CD4-positive, alpha-beta T cell treated with Interleukin-15 for 1 hour (primary cell): ENCODE data around the gene COL27A1.

Experiments used
- DNase-seq: peaks from one replicate; pipeline ENCODE4 v3.0.0-alpha.2; 2020

COL27A1 gene

GRCh38 chr9:114155263-114155994, at the start of gene COL27A1:
Gene COL27A1, plus strand, starts transcription at chr9:114155537. Its CDS starts 414 bp downstream, at chr9:114155951.
- peak; percentile 64 for DNase-seq

GRCh38 chr9:114107286-114108001, 47.9 kb upstream of the COL27A1 start:
- DNase-seq = no peak

- peak; percentile 33 for DNase-seq
Observed at GRCh38 chr9:114108016-114108833, 47.1 kb upstream of the COL27A1 start.

- no peak for DNase-seq
Observed at GRCh38 chr9:114109124-114109523, 46.2 kb upstream of the COL27A1 start.

- DNase-seq = no peak
Observed at GRCh38 chr9:114110180-114110579, 45.2 kb upstream of the COL27A1 start.

- no peak for DNase-seq
Observed at GRCh38 chr9:114112325-114112724, 43.0 kb upstream of the COL27A1 start.

GRCh38 chr9:114112778-114113584, 42.4 kb upstream of the COL27A1 start:
- no peak for DNase-seq

- DNase-seq = no peak
Observed at GRCh38 chr9:114114364-114114763, 41.0 kb upstream of the COL27A1 start.

GRCh38 chr9:114115654-114116125, 39.6 kb upstream of the COL27A1 start:
- no peak for DNase-seq

- no peak for DNase-seq
Observed at GRCh38 chr9:114116126-114116747, 39.1 kb upstream of the COL27A1 start.

GRCh38 chr9:114117614-114117995, 37.7 kb upstream of the COL27A1 start:
- no peak for DNase-seq

GRCh38 chr9:114117996-114118830, 37.1 kb upstream of the COL27A1 start:
- no peak for DNase-seq

- no peak for DNase-seq
Observed at GRCh38 chr9:114119242-114120191, 35.8 kb upstream of the COL27A1 start.

- DNase-seq = no peak
Observed at GRCh38 chr9:114120192-114121014, 34.9 kb upstream of the COL27A1 start.

GRCh38 chr9:114121227-114122135, 33.9 kb upstream of the COL27A1 start:
- no peak for DNase-seq

- no peak for DNase-seq
Observed at GRCh38 chr9:114122136-114123027, 33.0 kb upstream of the COL27A1 start.
